HEK293 (cell line): ENCODE results near the gene MYOF.

ENCODE experiments used
- PATZ1 ChIP-seq: fragments of 450-650 bp; formaldehyde crosslinking; IDR thresholded peaks from 2 replicates; pipeline ENCODE4 v1.5.1; 2016; ENCODE audit warnings: missing biosample characterization, missing genetic modification characterization
- ZBTB20 ChIP-seq: fragments of 450-650 bp; formaldehyde crosslinking; IDR thresholded peaks from 2 replicates; pipeline ENCODE4 v1.5.1; 2016; ENCODE audit warnings: missing biosample characterization, missing genetic modification characterization
- ZNF274 ChIP-seq, 2 experiments: fragments of 200-500 bp in 1 of 2; fragments of 450-650 bp in 1 of 2; sonication (Bioruptor generic) in 1 of 2; formaldehyde crosslinking in 1 of 2; IDR thresholded peaks; 2 replicates each; pipeline versions ENCODE4 v1.5.1 to v1.6.1; 2014 to 2016; ENCODE audit warnings: borderline replicate concordance in 1 of 2, inconsistent platforms in 1 of 2, low read length in 1 of 2, missing biosample characterization in 1 of 2, missing genetic modification characterization in 1 of 2
- ZNF549 ChIP-seq: fragments of 450-650 bp; IDR thresholded peaks from 2 replicates; pipeline ENCODE4 v1.5.1; 2018; ENCODE audit warnings: missing biosample characterization, missing genetic modification characterization, mild to moderate bottlenecking, inconsistent platforms, moderate library complexity
- ZNF658 ChIP-seq: fragments of 450-650 bp; formaldehyde crosslinking; IDR thresholded peaks from 2 replicates; pipeline ENCODE4; 2016; ENCODE audit warnings: missing biosample characterization, missing genetic modification characterization
- TF ChIP-seq, protein P1 (sequence below): fragments of 450-650 bp; formaldehyde crosslinking; IDR thresholded peaks from 2 replicates; pipeline ENCODE4 v1.5.1; 2016; ENCODE audit warnings: missing biosample characterization, missing genetic modification characterization
- TF ChIP-seq, protein P2 (sequence below): fragments of 450-650 bp; formaldehyde crosslinking; IDR thresholded peaks from 2 replicates; pipeline ENCODE4 v1.5.1; 2016; ENCODE audit warnings: missing biosample characterization, missing genetic modification characterization, low read depth
- TF ChIP-seq, protein P3 (sequence below): fragments of 450-650 bp; formaldehyde crosslinking; IDR thresholded peaks from 2 replicates; pipeline ENCODE4 v1.5.1; 2016; ENCODE audit warnings: missing biosample characterization, missing genetic modification characterization

GRCh38 chr10:93334901-93335327, 147.2 kb downstream of the MYOF start:
- no peak for TF ChIP-seq PATZ1
- TF ChIP-seq ZNF549, result no peak
- TF ChIP-seq, protein P1, sequence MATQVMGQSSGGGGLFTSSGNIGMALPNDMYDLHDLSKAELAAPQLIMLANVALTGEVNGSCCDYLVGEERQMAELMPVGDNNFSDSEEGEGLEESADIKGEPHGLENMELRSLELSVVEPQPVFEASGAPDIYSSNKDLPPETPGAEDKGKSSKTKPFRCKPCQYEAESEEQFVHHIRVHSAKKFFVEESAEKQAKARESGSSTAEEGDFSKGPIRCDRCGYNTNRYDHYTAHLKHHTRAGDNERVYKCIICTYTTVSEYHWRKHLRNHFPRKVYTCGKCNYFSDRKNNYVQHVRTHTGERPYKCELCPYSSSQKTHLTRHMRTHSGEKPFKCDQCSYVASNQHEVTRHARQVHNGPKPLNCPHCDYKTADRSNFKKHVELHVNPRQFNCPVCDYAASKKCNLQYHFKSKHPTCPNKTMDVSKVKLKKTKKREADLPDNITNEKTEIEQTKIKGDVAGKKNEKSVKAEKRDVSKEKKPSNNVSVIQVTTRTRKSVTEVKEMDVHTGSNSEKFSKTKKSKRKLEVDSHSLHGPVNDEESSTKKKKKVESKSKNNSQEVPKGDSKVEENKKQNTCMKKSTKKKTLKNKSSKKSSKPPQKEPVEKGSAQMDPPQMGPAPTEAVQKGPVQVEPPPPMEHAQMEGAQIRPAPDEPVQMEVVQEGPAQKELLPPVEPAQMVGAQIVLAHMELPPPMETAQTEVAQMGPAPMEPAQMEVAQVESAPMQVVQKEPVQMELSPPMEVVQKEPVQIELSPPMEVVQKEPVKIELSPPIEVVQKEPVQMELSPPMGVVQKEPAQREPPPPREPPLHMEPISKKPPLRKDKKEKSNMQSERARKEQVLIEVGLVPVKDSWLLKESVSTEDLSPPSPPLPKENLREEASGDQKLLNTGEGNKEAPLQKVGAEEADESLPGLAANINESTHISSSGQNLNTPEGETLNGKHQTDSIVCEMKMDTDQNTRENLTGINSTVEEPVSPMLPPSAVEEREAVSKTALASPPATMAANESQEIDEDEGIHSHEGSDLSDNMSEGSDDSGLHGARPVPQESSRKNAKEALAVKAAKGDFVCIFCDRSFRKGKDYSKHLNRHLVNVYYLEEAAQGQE, result no peak
- TF ChIP-seq, protein P2, sequence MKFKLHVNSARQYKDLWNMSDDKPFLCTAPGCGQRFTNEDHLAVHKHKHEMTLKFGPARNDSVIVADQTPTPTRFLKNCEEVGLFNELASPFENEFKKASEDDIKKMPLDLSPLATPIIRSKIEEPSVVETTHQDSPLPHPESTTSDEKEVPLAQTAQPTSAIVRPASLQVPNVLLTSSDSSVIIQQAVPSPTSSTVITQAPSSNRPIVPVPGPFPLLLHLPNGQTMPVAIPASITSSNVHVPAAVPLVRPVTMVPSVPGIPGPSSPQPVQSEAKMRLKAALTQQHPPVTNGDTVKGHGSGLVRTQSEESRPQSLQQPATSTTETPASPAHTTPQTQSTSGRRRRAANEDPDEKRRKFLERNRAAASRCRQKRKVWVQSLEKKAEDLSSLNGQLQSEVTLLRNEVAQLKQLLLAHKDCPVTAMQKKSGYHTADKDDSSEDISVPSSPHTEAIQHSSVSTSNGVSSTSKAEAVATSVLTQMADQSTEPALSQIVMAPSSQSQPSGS (tag by site-specific recombination), result no peak
- TF ChIP-seq ZNF274 (IDR thresholded peaks at IDR 0.05; ENCODE audit: low read length), result no peak
- no peak for TF ChIP-seq ZNF274 (tag by site-specific recombination; IDR thresholded peaks at IDR 0.05; ENCODE audit: borderline replicate concordance)
- no peak for TF ChIP-seq ZNF658 (tag by site-specific recombination)
- TF ChIP-seq ZBTB20, result no peak
- TF ChIP-seq, protein P3, sequence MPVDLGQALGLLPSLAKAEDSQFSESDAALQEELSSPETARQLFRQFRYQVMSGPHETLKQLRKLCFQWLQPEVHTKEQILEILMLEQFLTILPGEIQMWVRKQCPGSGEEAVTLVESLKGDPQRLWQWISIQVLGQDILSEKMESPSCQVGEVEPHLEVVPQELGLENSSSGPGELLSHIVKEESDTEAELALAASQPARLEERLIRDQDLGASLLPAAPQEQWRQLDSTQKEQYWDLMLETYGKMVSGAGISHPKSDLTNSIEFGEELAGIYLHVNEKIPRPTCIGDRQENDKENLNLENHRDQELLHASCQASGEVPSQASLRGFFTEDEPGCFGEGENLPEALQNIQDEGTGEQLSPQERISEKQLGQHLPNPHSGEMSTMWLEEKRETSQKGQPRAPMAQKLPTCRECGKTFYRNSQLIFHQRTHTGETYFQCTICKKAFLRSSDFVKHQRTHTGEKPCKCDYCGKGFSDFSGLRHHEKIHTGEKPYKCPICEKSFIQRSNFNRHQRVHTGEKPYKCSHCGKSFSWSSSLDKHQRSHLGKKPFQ, result no peak
